Transverse colon (tissue), 4 donors: Measurements from ENCODE around the gene LRSAM1. TPM values are rescaled to one million over a fixed set of nuclear protein-coding genes. Genes with fewer than 3 reads are reported as not detected.

ENCODE experiments used
- DNase-seq: peaks from one replicate; pipeline ENCODE4 v3.0.0-alpha.2; 2019
- H3K27ac ChIP-seq, 4 donors: fragments of 200-600 bp; sonication (generic); 2 replicates each; pipeline ENCODE4 v1.5.1; 2016 to 2018; ENCODE audit warnings: inconsistent platforms in 4 of 4
- H3K27me3 ChIP-seq: fragments of 200-600 bp; sonication (generic); 2 replicates; pipeline ENCODE4 v1.5.1; 2017; ENCODE audit warnings: inconsistent platforms
- H3K36me3 ChIP-seq, 4 donors: fragments of 200-600 bp; sonication (generic); 2 replicates each; pipeline ENCODE4 v1.5.1; 2017 to 2019; ENCODE audit warnings: inconsistent platforms in 4 of 4
- H3K4me1 ChIP-seq, 4 donors: fragments of 200-600 bp; sonication (generic); 2 replicates each; pipeline ENCODE4 v1.5.1; 2017 to 2020; ENCODE audit warnings: inconsistent platforms in 4 of 4
- H3K4me3 ChIP-seq, 4 donors: fragments of 200-600 bp; sonication (generic); 1 replicate in 1 of 4; 2 replicates in 3 of 4; pipeline versions ENCODE4 v1.5.1 to v1.6.1; 2017 to 2019; ENCODE audit warnings: inconsistent platforms in 4 of 4
- H3K9me3 ChIP-seq, 2 donors: fragments of 200-600 bp; sonication (generic); 2 replicates each; pipeline ENCODE4 v1.5.1; 2017 to 2019; ENCODE audit warnings: inconsistent platforms in 2 of 2
- CTCF ChIP-seq, 5 experiments: fragments of 200-600 bp in 3 of 5; fragments of 450-650 bp in 2 of 5; sonication (generic) in 3 of 5; IDR thresholded peaks; 1 replicate in 2 of 5; 2 replicates in 3 of 5; pipeline ENCODE4 v1.5.1; 2016 to 2017; ENCODE audit warnings: antibody characterized with exemption in 5 of 5, inconsistent platforms in 3 of 5, mild to moderate bottlenecking in 2 of 5, moderate library complexity in 1 of 5
- EP300 ChIP-seq: sonication (generic); formaldehyde crosslinking; IDR thresholded peaks from one replicate; pipeline ENCODE4 v1.6.1; 2017; ENCODE audit warnings: antibody characterized with exemption, low read depth
- POLR2A ChIP-seq: fragments of 450-650 bp; IDR thresholded peaks from one replicate; pipeline ENCODE4 v1.6.1; 2016; ENCODE audit warnings: antibody characterized with exemption, mild to moderate bottlenecking, moderate library complexity
- POLR2AphosphoS5 ChIP-seq, 3 donors: sonication (generic); formaldehyde crosslinking; IDR thresholded peaks; one replicate each; pipeline ENCODE4 v1.6.1; 2016; ENCODE audit warnings: antibody characterized with exemption in 3 of 3
- WGBS, 2 donors: methylation state at CpG; one replicate each; pipeline ENCODE4 v1.1.5; 2018; ENCODE audit warnings: low coverage in 1 of 2; 5-methylcytosine and 5-hydroxymethylcytosine counted together
- in situ Hi-C, 4 donors: fragments of 200-750 bp; cut with MboI; loops; one replicate each; pipeline versions ENCODE4 v1.15.0 to v1.15.1; 2017; ENCODE audit warnings: low sequenced_read_pairs in 3 of 4, low pct_ligation_motif_present in 1 of 4, low pct_unique_long_range_greater_than_20kb in 1 of 4
- intact Hi-C: fragments of 100-400 bp; cut with DNase I; formaldehyde crosslinking; loops from one replicate; pipeline ENCODE4 v1.15.1; 2023; ENCODE audit warnings: low total_unique reads
- total RNA-seq, 4 donors: library from RNA; depleted of rRNA; stranded (reverse); fragments of >200 nt; gene quantifications; one replicate each; pipeline ENCODE4 v1.1.0, GENCODE V29; 2016

LRSAM1 gene
- total RNA-seq, 4 donors from 2014 or later: 16.2 to 39.2 (median 26.2) TPM

- peaks cover 20 to 34% (median 30%) of the 10 kb centered on the region in 4 donors for H3K4me1 ChIP-seq
- TF ChIP-seq POLR2AphosphoS5 (IDR thresholded peaks at IDR 0.05) (no peak), EP300 (no peak), POLR2A (no peak)
- DNase-seq: no peak
- no peak overlapping the region for H3K4me3 ChIP-seq
- no peaks in the 10 kb centered on the region for H3K9me3 ChIP-seq
- H3K27ac ChIP-seq: peak overlapping the region in 2 of 4 donors; percentile 94
- H3K27me3 ChIP-seq: no peaks in the 10 kb centered on the region
- in situ Hi-C loops: no loop called here
- 80 to 87% methylated on average over 2 to 8 of the region's 8 CpGs for WGBS, 2 donors
- peaks cover 0 to 52% (median 12%) of the 10 kb centered on the region in 4 donors for H3K36me3 ChIP-seq
- intact Hi-C loops: no loop called here
Measured at GRCh38 chr9:127448112-127448805, 3.1 kb upstream of the LRSAM1 start.

DNA sequence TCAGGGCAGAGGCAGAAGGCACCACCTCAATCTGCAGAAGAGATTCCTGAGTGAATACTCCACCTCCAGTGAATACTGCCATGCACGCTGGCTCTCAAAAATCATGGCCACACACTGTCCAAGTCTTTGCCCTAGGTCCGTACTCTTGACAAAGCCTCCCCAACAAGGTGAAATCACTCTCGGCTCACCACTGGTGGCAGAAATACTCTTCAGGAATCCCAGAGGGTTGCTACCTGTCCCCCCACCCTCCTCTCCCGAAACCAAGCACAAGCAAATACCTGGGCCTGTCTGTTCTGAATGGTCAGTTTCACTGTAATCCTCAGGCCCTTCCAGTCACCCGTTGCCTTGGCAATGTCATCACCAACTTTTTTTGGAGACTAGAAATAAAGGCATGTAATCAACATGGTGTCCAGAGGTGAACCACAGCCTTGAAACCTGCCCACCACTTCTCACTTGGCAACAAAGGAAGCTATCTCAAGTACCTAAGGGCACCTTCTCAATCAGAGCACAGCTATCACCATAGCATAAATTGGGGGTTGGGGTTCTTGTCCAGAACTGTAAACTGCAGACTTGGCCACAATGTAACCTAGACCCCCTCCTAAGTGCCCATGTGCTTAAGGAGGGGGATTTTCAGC, 1.9 kb upstream of the LRSAM1 start:
- 44% methylated on average over 5 of the region's 5 CpGs; no CpG with 5 or more reads in 1 of the 2 donors for whole genome bisulfite sequencing, 2 donors

DNA sequence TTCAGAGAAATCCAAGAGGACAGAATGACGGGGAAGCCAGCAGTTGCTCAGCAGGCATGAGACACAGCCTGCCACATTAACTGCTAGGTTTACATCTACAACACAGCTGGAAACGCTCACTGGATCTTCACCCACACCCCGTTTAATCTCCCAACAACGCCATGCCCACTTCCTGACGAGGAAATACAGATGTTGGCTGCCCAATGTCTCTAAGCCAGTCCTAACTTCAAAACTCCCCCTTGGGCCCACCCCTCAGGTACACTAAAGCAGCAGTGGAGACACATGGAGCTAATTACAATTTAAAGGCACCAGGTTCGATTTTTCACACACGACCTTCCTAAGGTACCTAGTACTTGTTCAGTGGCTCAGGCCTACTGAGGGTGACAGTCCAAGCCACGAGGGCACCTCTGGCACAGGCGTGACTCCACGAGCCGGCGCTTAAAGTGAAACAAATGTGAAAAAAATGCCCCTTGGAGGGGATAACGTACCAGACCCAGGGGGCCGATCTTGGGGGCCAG, 1.0 kb upstream of the LRSAM1 start:
- Histone ChIP-seq H3K27me3 (no peaks in the 10 kb centered on the region), H3K4me3 (peak overlapping the region; percentile 61 to 92 (median 66)), H3K4me1 (peaks cover 20 to 38% (median 34%) of the 10 kb centered on the region in 4 donors), H3K36me3 (peaks cover 0 to 38% (median 9%) of the 10 kb centered on the region in 4 donors), H3K27ac (peak overlapping the region; percentile 94 to 98 (median 94)), H3K9me3 (no peaks in the 10 kb centered on the region)
- WGBS, 2 donors: 1% methylated on average over 14 of the region's 14 CpGs; no CpG with 5 or more reads in 1 of the 2 donors
- DNase-seq: no peak
- in situ Hi-C loops (no loop called here), intact Hi-C loops (no loop called here)
- TF ChIP-seq POLR2AphosphoS5 (IDR thresholded peaks at IDR 0.05) (peak in 1 of 3 donors; percentile 6), EP300 (no peak)

More for the DNA sequence above, 1.9 kb upstream of the LRSAM1 start:
- peaks cover 0 to 45% (median 9%) of the 10 kb centered on the region in 4 donors for H3K36me3 ChIP-seq
- peak overlapping the region; percentile 94 to 98 (median 94) for H3K27ac ChIP-seq
- intact Hi-C loops (no loop called here), in situ Hi-C loops (no loop called here)
- H3K27me3 ChIP-seq: no peaks in the 10 kb centered on the region
- H3K4me3 ChIP-seq: peak overlapping the region in 2 of 4 donors; percentile 65 to 68
- peaks cover 20 to 35% (median 32%) of the 10 kb centered on the region in 4 donors for H3K4me1 ChIP-seq
- DNase-seq: no peak
- TF ChIP-seq POLR2A (no peak), CTCF (IDR thresholded peaks at IDR 0.05) (no peak), POLR2AphosphoS5 (IDR thresholded peaks at IDR 0.05) (no peak), EP300 (no peak)
- H3K9me3 ChIP-seq: no peaks in the 10 kb centered on the region

DNA sequence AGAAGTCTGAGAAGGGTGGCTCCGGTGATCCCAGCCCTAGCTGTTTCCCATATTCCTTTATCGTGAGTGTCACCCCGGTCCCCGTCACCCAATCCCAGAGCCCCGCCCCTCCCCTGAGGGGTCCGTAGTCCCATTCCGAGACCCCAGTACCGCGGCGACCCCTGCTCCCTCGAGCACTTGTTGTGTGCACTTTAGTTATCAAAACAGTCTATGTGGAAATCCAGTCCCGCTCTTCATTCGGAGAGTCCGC, 223 bp downstream of the LRSAM1 start:
- Histone ChIP-seq H3K36me3 (peaks cover 0 to 34% (median 6%) of the 10 kb centered on the region in 4 donors), H3K4me1 (peaks cover 20 to 41% (median 35%) of the 10 kb centered on the region in 4 donors), H3K27ac (peak overlapping the region; percentile 94 to 98 (median 94)), H3K4me3 (peak overlapping the region; percentile 61 to 72 (median 66)), H3K9me3 (no peaks in the 10 kb centered on the region), H3K27me3 (no peaks in the 10 kb centered on the region)
- in situ Hi-C loops (no loop called here), intact Hi-C loops (no loop called here)
- 1% methylated on average over 14 of the region's 14 CpGs; no CpG with 5 or more reads in 1 of the 2 donors for WGBS, 2 donors
- DNase-seq: no peak
- no peak for TF ChIP-seq POLR2AphosphoS5 (IDR thresholded peaks at IDR 0.05)
- no peak for TF ChIP-seq EP300
- no peak for TF ChIP-seq POLR2A
- TF ChIP-seq CTCF (IDR thresholded peaks at IDR 0.05): no peak
